H1 (cell line): ENCODE results near the gene POPDC2. TPM values are rescaled to one million over a fixed set of nuclear protein-coding genes. Genes with fewer than 3 reads are reported as not detected.

Experiments used
- CTCF ChIA-PET: fragments of 300-600 bp; sonication (Branson Sonifier 250); formaldehyde crosslinking; loops from one replicate; lab custom pipeline; 2021; ENCODE audit not compliant: partially characterized antibody; lab: Charles Lee
- POLR2A ChIA-PET: fragments of 300-600 bp; sonication (Branson Sonifier 250); formaldehyde crosslinking; loops from one replicate; lab custom pipeline; 2021; ENCODE audit warnings: inconsistent platforms; ENCODE audit not compliant: partially characterized antibody; lab: Charles Lee
- DNase-seq, 2 experiments: peaks; one replicate each; pipeline versions ENCODE4 v3.0.0 to v3.0.0-alpha.2; 2010 to 2022; ENCODE audit warnings: low spot score in 2 of 2, low read depth in 1 of 2, mixed read lengths in 1 of 2
- FAIRE-seq: peaks from 2 replicates; lab custom pipeline; 2011; peaks lifted over from hg19 to GRCh38; lab: Jason Lieb, UNC
- H2AFZ ChIP-seq: 2 replicates; pipeline ENCODE4 v1.8.1; 2012; ENCODE audit warnings: low read length, inconsistent platforms
- H2AK5ac ChIP-seq: 2 replicates; pipeline ENCODE4 v1.6.1; 2013; ENCODE audit warnings: low read depth, low read length
- H2BK120ac ChIP-seq: replicated peaks from 2 replicates; pipeline ENCODE3; 2013; ENCODE audit warnings: low read depth, low read length, inconsistent platforms
- H2BK12ac ChIP-seq: 2 replicates; pipeline ENCODE4 v1.6.1; 2013; ENCODE audit warnings: low read depth, low read length
- H2BK15ac ChIP-seq: 2 replicates; pipeline ENCODE4 v1.6.1; 2013; ENCODE audit warnings: low read length
- H2BK20ac ChIP-seq: 2 replicates; pipeline ENCODE4 v1.6.1; 2013; ENCODE audit warnings: low read length
- H2BK5ac ChIP-seq: 2 replicates; pipeline ENCODE4 v1.6.1; 2013; ENCODE audit warnings: low read depth, low read length
- H3K14ac ChIP-seq: 2 replicates; pipeline ENCODE4 v1.6.1; 2013; ENCODE audit warnings: inconsistent platforms; ENCODE audit not compliant: insufficient read length
- H3K18ac ChIP-seq: 2 replicates; pipeline ENCODE4 v1.6.1; 2013; ENCODE audit warnings: low read length; ENCODE audit errors: extremely low read depth
- H3K23ac ChIP-seq: 2 replicates; pipeline ENCODE4 v1.6.1; 2013; ENCODE audit warnings: inconsistent platforms; ENCODE audit not compliant: insufficient read length
- H3K23me2 ChIP-seq: 2 replicates; pipeline ENCODE4 v1.6.1; 2013; ENCODE audit warnings: low read depth, low read length
- H3K27ac ChIP-seq: 2 replicates; pipeline ENCODE4 v1.6.1; 2011; ENCODE audit warnings: low read depth, low read length, inconsistent platforms
- H3K27me3 ChIP-seq, 4 experiments: replicated peaks in 1 of 4; 1 replicate in 1 of 4; 2 replicates in 3 of 4; pipeline versions ENCODE4 v1.6.1 to v1.8.1; 2011 to 2013; ENCODE audit warnings: low read length in 3 of 4, mild to moderate bottlenecking in 3 of 4, inconsistent platforms in 2 of 4, mixed read lengths in 2 of 4, moderate library complexity in 1 of 4; ENCODE audit not compliant: control insufficient read depth in 3 of 4, insufficient read depth in 3 of 4; ENCODE audit errors: extremely low read depth in 1 of 4
- H3K36me3 ChIP-seq, 4 experiments: 2 replicates each; pipeline versions ENCODE4 v1.6.1 to v1.8.1; 2011 to 2013; ENCODE audit warnings: mild to moderate bottlenecking in 4 of 4, low read length in 3 of 4, moderate library complexity in 2 of 4, control low read depth in 1 of 4, inconsistent platforms in 1 of 4; ENCODE audit not compliant: insufficient read depth in 4 of 4, control insufficient read depth in 2 of 4
- H3K4ac ChIP-seq: replicated peaks from 2 replicates; pipeline ENCODE3; 2013; ENCODE audit warnings: low read length, low read depth, mixed read lengths, inconsistent platforms; ENCODE audit not compliant: insufficient read length
- H3K4me1 ChIP-seq, 4 experiments: replicated peaks in 1 of 4; 1 replicate in 1 of 4; 2 replicates in 3 of 4; pipeline versions ENCODE4 v1.6.1 to v1.8.1; 2011 to 2013; ENCODE audit warnings: low read length in 3 of 4, inconsistent platforms in 2 of 4, mixed read lengths in 1 of 4; ENCODE audit not compliant: insufficient read depth in 4 of 4, control insufficient read depth in 3 of 4
- H3K4me2 ChIP-seq, 2 experiments: 2 replicates each; pipeline versions ENCODE4 v1.6.1 to v1.8.1; 2011 to 2013; ENCODE audit warnings: low read depth in 2 of 2, low read length in 2 of 2, control low read depth in 1 of 2, inconsistent platforms in 1 of 2, mild to moderate bottlenecking in 1 of 2; ENCODE audit not compliant: insufficient read depth in 1 of 2
- H3K4me3 ChIP-seq, 4 experiments: fragments of 200-600, 300-600 bp in 1 of 4; sonication (generic), shearing (Covaris generic), sonication (Bioruptor Twin) in 1 of 4; 2 replicates each; pipeline versions ENCODE4 v1.5.1 to v1.8.1; 2011 to 2016; ENCODE audit warnings: low read length in 4 of 4, low read depth in 3 of 4, control low read depth in 2 of 4, inconsistent platforms in 2 of 4, mild to moderate bottlenecking in 2 of 4, mixed read lengths in 1 of 4, moderate library complexity in 1 of 4; ENCODE audit not compliant: insufficient read depth in 2 of 4; ENCODE audit errors: extremely low read depth in 1 of 4
- H3K56ac ChIP-seq: replicated peaks from 2 replicates; pipeline ENCODE3; 2013; ENCODE audit warnings: low read depth, mild to moderate bottlenecking, mixed read lengths, low read length, inconsistent platforms; ENCODE audit not compliant: insufficient read length
- H3K79me1 ChIP-seq: 2 replicates; pipeline ENCODE4 v1.6.1; 2013; ENCODE audit warnings: low read depth, low read length, control low read depth
- H3K79me2 ChIP-seq, 2 experiments: 2 replicates each; pipeline versions ENCODE4 v1.6.1 to v1.8.1; 2012 to 2013; ENCODE audit warnings: low read length in 2 of 2, mild to moderate bottlenecking in 2 of 2, inconsistent platforms in 1 of 2; ENCODE audit not compliant: insufficient read depth in 2 of 2, control insufficient read depth in 1 of 2
- H3K9ac ChIP-seq, 4 experiments: replicated peaks in 1 of 4; 1 replicate in 1 of 4; 2 replicates in 3 of 4; pipeline versions ENCODE4 v1.6.1 to v1.8.1; 2011 to 2013; ENCODE audit warnings: low read depth in 3 of 4, low read length in 3 of 4, control low read depth in 2 of 4, mild to moderate bottlenecking in 2 of 4, moderate library complexity in 2 of 4, inconsistent platforms in 1 of 4; ENCODE audit errors: extremely low read depth in 1 of 4
- H3K9me3 ChIP-seq, 2 experiments: 2 replicates each; pipeline versions ENCODE4 v1.6.1 to v1.8.1; 2012 to 2013; ENCODE audit warnings: mild to moderate bottlenecking in 2 of 2, moderate library complexity in 2 of 2, control low read depth in 1 of 2, inconsistent platforms in 1 of 2, low read depth in 1 of 2, low read length in 1 of 2, mixed read lengths in 1 of 2; ENCODE audit not compliant: insufficient read depth in 2 of 2
- H4K20me1 ChIP-seq, 2 experiments: replicated peaks in 1 of 2; 2 replicates each; pipeline versions ENCODE3 to v1.8.1; 2011 to 2013; ENCODE audit warnings: inconsistent platforms in 2 of 2, low read length in 2 of 2, mild to moderate bottlenecking in 1 of 2; ENCODE audit not compliant: insufficient read depth in 2 of 2, control insufficient read depth in 1 of 2
- H4K5ac ChIP-seq: 2 replicates; pipeline ENCODE4 v1.6.1; 2013; ENCODE audit warnings: low read length, low read depth, mixed read lengths, inconsistent platforms; ENCODE audit not compliant: insufficient read length
- H4K8ac ChIP-seq: 2 replicates; pipeline ENCODE4 v1.8.0; 2013; ENCODE audit warnings: mild to moderate bottlenecking, moderate library complexity, low read length, inconsistent platforms; ENCODE audit not compliant: insufficient read depth; ENCODE audit errors: extremely low read depth
- H4K91ac ChIP-seq: replicated peaks from 2 replicates; pipeline ENCODE3; 2013; ENCODE audit warnings: low read length, mixed read lengths, inconsistent platforms; ENCODE audit not compliant: insufficient read length
- CEBPB ChIP-seq: IDR thresholded peaks from 2 replicates; pipeline ENCODE4 v1.6.1; 2012; ENCODE audit warnings: low read depth, low read length
- CTBP2 ChIP-seq: IDR thresholded peaks from 2 replicates; pipeline ENCODE4 v1.7.0; 2011; ENCODE audit warnings: borderline replicate concordance, mild to moderate bottlenecking, moderate library complexity, mixed read lengths, low read length; ENCODE audit not compliant: insufficient read depth, insufficient read length
- GABPA ChIP-seq: IDR thresholded peaks from 2 replicates; pipeline ENCODE4 v1.6.1; 2011; ENCODE audit warnings: mild to moderate bottlenecking, low read length, moderate library complexity, borderline replicate concordance; ENCODE audit not compliant: insufficient read depth
- JUN ChIP-seq: IDR thresholded peaks from 2 replicates; pipeline ENCODE4 v1.6.1; 2011; ENCODE audit warnings: low read depth, mild to moderate bottlenecking, improper control_type of control experiment, low read length
- NRF1 ChIP-seq: IDR thresholded peaks from 2 replicates; pipeline ENCODE4 v1.6.1; 2011; ENCODE audit warnings: mild to moderate bottlenecking, low read depth, low read length, improper control_type of control experiment
- RAD21 ChIP-seq, 2 experiments: IDR thresholded peaks in 1 of 2; conservative IDR thresholded peaks in 1 of 2; 2 replicates each; pipeline ENCODE4 v1.6.1; 2011; ENCODE audit warnings: low read depth in 2 of 2, low read length in 2 of 2, improper control_type of control experiment in 1 of 2, inconsistent platforms in 1 of 2, mild to moderate bottlenecking in 1 of 2, moderate library complexity in 1 of 2
- RFX5 ChIP-seq: IDR thresholded peaks from 2 replicates; pipeline ENCODE4 v1.6.1; 2011; ENCODE audit warnings: low read depth, low read length, improper control_type of control experiment, borderline replicate concordance
- SP4 ChIP-seq: IDR thresholded peaks from 2 replicates; pipeline ENCODE4 v1.6.1; 2012; ENCODE audit warnings: low read length, inconsistent platforms
- WGBS, 2 experiments: shearing (Covaris generic) in 1 of 2; methylation state at CpG; one replicate each; pipeline versions ENCODE4 v1.1.6 to v1.1.7; 2013 to 2015; ENCODE audit warnings: low lambda C conversion rate in 2 of 2, mixed read lengths in 2 of 2, inconsistent platforms in 1 of 2, low coverage in 1 of 2, missing lambda C conversion rate in 1 of 2; ENCODE audit not compliant: insufficient replicate concordance in 2 of 2, insufficient coverage in 1 of 2, insufficient read length in 1 of 2; ENCODE audit errors: extremely low coverage in 1 of 2, missing lambda C conversion rate in 1 of 2; 5-methylcytosine and 5-hydroxymethylcytosine counted together
- polyA plus RNA-seq, 7 experiments: library from polyadenylated mRNA; depleted of rRNA in 3 of 7; stranded (reverse) in 5 of 7; unstranded in 2 of 7; fragments of >200 nt in 5 of 7; fragments of 200-250 nt in 2 of 7; gene quantifications; 1 replicate in 5 of 7; 2 replicates in 1 of 7; 4 replicates in 1 of 7; pipeline versions ENCODE4 v1.2.1 to v1.2.3, GENCODE V29; 2011 to 2013; ENCODE audit warnings: missing spikeins in 2 of 7, mixed read lengths in 2 of 7
- total RNA-seq: library from RNA; stranded (reverse); fragmentation: NEBNext Ultra II Directional; extraction: Animal tissue kit (Norgen Biotek cat#: 25700); gene quantifications from 2 replicates; pipeline ENCODE4 v1.2.1, GENCODE V29; 2021

Gene POPDC2
- total and polyA plus RNA-seq, 2 of the 8 experiments (the other 6 are each of a cell fraction or from before 2014, with no cell fraction given): 0.65 to 1.1 TPM

DNA sequence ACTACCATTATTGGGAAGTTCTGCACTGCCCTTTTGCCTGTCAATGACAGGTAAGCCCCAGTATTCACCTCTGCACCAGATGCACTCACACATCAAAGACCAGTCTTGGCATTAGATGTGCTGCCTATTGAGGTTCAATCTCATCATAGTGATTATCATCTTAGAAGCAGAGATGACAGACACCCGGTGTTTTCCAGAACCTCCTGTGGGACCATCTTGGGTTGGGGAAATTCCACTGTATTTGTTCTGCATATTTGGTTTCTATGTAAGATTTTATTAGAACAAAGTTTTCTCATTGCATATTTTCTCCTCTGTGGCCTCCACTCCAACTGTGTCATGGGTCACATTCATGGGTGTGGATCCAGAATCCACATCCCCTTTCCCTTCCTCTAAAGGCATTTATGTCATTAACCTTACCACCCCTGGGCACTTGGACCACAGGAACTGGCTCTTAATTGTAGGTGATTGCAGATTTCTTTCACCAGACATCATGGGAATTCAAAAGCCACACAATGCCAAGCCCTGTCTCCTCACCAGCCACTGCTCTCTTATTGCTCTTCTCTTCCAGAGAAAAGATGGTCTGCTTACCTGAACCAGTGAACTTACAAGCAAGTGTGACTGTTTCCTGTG is 31.5 kb downstream of the POPDC2 start:
- Histone ChIP-seq H2BK12ac (no peak overlapping the region), H3K36me3 (no peaks in the 10 kb centered on the region), H2BK5ac (no peak overlapping the region)
- TF ChIP-seq GABPA (no peak), JUN (no peak), RFX5 (no peak), CTBP2 (no peak), NRF1 (no peak), SP4 (no peak), RAD21 (IDR thresholded peaks at IDR 0.05 in 1 of 2, conservative IDR thresholded peaks at IDR 0.05 in 1 of 2; ENCODE audit: low read depth in 2 of 2, low read length in 2 of 2) (no peak), CEBPB (no peak)
- TF ChIP-seq, all 59 proteins: peak for 0
- Histone ChIP-seq H3K23ac (no peak overlapping the region), H3K23me2 (no peaks in the 10 kb centered on the region), H3K4me2 (no peak overlapping the region), H2AK5ac (no peak overlapping the region), H4K20me1 (no peaks in the 10 kb centered on the region), H3K27me3 (no peaks in the 10 kb centered on the region), H3K27ac (no peak overlapping the region), H3K9ac (no peak overlapping the region), H3K18ac (no peak overlapping the region), H3K79me1 (no peaks in the 10 kb centered on the region), H3K9me3 (no peaks in the 10 kb centered on the region), H3K4me3 (no peak overlapping the region), H3K4me1 (peaks cover 0 to 6% (median 1%) of the 10 kb centered on the region in 4 experiments; a peak in 2 of 7 replicates), H3K79me2 (no peaks in the 10 kb centered on the region), H4K91ac (no peak overlapping the region), H2BK20ac (no peak overlapping the region), H3K56ac (no peak overlapping the region), H2AFZ (no peak overlapping the region), H3K14ac (no peak overlapping the region), H2BK120ac (no peak overlapping the region), H3K4ac (no peak overlapping the region), H4K5ac (no peak overlapping the region), H4K8ac (no peak overlapping the region), H2BK15ac (no peak overlapping the region)
- CTCF ChIA-PET: interaction anchor here (0.5 to 2.0 kb wide), 4 partner anchors 16 to 52 kb away, joined by 3 to 12 read pairs (median 4); no protein-coding TSS in a partner anchor
- POLR2A ChIA-PET: no interaction called here
- DNase-seq: no peak
- FAIRE-seq: no peak
- WGBS, 2 experiments: 100% methylated on average over 1 of the region's 1 CpG; no CpG with 5 or more reads in 1 of the 2 experiments
